Measurements from ENCODE around the gene PIR. TPM values are rescaled to one million over a fixed set of nuclear protein-coding genes. Genes with fewer than 3 reads are reported as not detected.
A peak's percentile ranks its signal among the peaks of the same experiment; 100 is the strongest.

PIR gene
- total RNA-seq (2021; ENCODE audit: unreplicated experiment) (27.5 TPM), Bru-seq, nascent RNA (percentile 64 among the genes with signal in this experiment), BruChase-seq, experiment 1, labeled RNA remaining after a 6-hour chase (percentile 46 among the genes with signal in this experiment), BruChase-seq, experiment 2, labeled RNA remaining after a 2-hour chase (percentile 48 among the genes with signal in this experiment)
- polyA plus RNA-seq (2012) = 11.0 and 14.0 TPM in 2 replicates
- long read RNA-seq, transcript PIR-201 (10 exons, 1,282 nt) = major isoform, 22 of 36 reads
- long read RNA-seq, partial matches to known transcripts = 2 of 36 reads
- long read RNA-seq, other reads (novel, unspliced or antisense) = 8 of 36 reads

DNA sequence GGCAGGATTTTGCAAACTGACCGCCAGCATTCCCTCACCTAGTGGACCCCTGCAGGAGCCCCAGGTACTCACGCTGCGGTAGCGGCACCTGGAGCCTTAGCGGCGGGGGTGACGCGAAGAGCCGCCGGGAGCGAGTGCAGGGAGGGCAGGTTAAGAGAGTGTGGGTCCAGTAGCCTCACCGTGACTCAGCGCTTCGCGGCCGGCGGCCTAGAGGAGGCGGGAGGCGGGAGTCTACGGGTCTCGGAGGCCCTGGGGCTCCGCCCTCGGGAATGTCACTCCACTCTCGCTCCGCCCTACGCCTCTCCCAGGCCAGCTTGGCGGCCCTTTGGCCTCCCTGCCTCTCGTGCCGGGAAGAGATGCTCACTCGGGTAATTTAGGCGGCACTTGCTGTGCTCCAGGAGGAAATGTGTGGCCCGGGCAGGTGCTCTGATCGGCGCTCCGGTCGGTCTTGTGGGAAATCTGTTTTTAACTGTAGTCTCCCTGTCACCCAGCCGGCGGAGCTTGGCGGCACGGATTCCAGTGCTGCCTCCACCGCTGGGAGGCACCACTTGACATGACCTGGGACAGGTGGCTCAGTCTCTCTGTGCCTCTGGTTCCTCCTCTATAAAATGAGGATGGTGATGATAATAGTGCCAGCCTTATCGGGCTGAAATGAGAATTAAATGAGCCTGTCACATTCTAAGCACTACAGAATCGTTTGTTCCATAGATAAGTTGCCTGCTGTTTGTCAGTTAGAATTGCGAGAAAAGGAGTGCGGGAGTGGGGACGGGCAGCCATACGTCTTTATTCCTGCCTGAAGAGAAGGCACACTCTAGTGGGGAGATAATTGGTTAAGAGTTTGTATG, at the start of gene PIR:
Gene PIR (minus strand): TSS at position 216 of the 845 bp plus-strand sequence. CDS start 2,076 bp downstream, outside the sequence.
- DNase-seq (ENCODE audit: low read depth, low spot score) (peak; percentile 68), ATAC-seq (peak; percentile 97)
- Histone ChIP-seq H3K9me3 (ENCODE audit: control insufficient read depth in 1 of 2, insufficient read depth in 1 of 2, low read depth in 1 of 2, low read length in 2 of 2) (no peaks in the 10 kb centered on the region), H3K27me3 (ENCODE audit: insufficient read depth, low read length) (no peaks in the 10 kb centered on the region), H3K4me1 (ENCODE audit: control insufficient read depth in 1 of 2, insufficient read depth in 2 of 2, low read length in 2 of 2) (peaks cover 3 to 15% of the 10 kb centered on the region in 2 experiments; a peak in 1 of 4 replicates), H3K36me3 (ENCODE audit: control insufficient read depth in 1 of 2, insufficient read depth in 2 of 2, low read length in 2 of 2) (peaks cover 0 to 4% of the 10 kb centered on the region in 2 experiments; a peak in 1 of 4 replicates), H3K9ac (ENCODE audit: low read length) (peak within 1 kb of the TSS; percentile 74), H3K79me2 (ENCODE audit: insufficient read depth, low read length) (no peaks in the 10 kb centered on the region), H4K20me1 (ENCODE audit: insufficient read depth) (no peaks in the 10 kb centered on the region), H3K4me3 (replicated peaks in 1 of 2; ENCODE audit: low read depth in 1 of 2, low read length in 2 of 2) (peak within 1 kb of the TSS; percentile 56 to 71), H2AFZ (ENCODE audit: low read depth, low read length, poor library complexity, severe bottlenecking) (no peak within 1 kb of the TSS), H3K4me2 (ENCODE audit: low read length) (peak within 1 kb of the TSS; percentile 85), H3K27ac (ENCODE audit: low read depth, low read length) (peak within 1 kb of the TSS; percentile 74), H3K9me2 (ENCODE audit: insufficient read depth) (no peaks in the 10 kb centered on the region)
- peak; percentile 36 to 55 (median 53); a peak in 5 of 6 replicates for TF ChIP-seq CTCF (IDR thresholded peaks at IDR 0.05 in 2 of 3, conservative IDR thresholded peaks at IDR 0.05 in 1 of 3; ENCODE audit: borderline replicate concordance in 1 of 3, insufficient read depth in 1 of 3, low read depth in 2 of 3, low read length in 2 of 3)
- TF ChIP-seq FOSL1 (IDR thresholded peaks at IDR 0.05; ENCODE audit: low read depth) = 0 out of 2 replicates have a peak, but pooled peaks have one; percentile 19
- TF ChIP-seq SP1 (IDR thresholded peaks at IDR 0.05; ENCODE audit: low read depth) = peak; percentile 15; the same call in 1 of the 2 replicates
- peak; percentile 24 for TF ChIP-seq TCF7L2 (IDR thresholded peaks at IDR 0.05; ENCODE audit: borderline replicate concordance, extremely low read depth, insufficient read depth, insufficient read length)
- no peak for TF ChIP-seq RAD21 (IDR thresholded peaks at IDR 0.05; ENCODE audit: low read depth)
- peak; percentile 69 for TF ChIP-seq POLR2AphosphoS5 (IDR thresholded peaks at IDR 0.05; ENCODE audit: low read depth, low read length)
- TF ChIP-seq, protein P1, sequence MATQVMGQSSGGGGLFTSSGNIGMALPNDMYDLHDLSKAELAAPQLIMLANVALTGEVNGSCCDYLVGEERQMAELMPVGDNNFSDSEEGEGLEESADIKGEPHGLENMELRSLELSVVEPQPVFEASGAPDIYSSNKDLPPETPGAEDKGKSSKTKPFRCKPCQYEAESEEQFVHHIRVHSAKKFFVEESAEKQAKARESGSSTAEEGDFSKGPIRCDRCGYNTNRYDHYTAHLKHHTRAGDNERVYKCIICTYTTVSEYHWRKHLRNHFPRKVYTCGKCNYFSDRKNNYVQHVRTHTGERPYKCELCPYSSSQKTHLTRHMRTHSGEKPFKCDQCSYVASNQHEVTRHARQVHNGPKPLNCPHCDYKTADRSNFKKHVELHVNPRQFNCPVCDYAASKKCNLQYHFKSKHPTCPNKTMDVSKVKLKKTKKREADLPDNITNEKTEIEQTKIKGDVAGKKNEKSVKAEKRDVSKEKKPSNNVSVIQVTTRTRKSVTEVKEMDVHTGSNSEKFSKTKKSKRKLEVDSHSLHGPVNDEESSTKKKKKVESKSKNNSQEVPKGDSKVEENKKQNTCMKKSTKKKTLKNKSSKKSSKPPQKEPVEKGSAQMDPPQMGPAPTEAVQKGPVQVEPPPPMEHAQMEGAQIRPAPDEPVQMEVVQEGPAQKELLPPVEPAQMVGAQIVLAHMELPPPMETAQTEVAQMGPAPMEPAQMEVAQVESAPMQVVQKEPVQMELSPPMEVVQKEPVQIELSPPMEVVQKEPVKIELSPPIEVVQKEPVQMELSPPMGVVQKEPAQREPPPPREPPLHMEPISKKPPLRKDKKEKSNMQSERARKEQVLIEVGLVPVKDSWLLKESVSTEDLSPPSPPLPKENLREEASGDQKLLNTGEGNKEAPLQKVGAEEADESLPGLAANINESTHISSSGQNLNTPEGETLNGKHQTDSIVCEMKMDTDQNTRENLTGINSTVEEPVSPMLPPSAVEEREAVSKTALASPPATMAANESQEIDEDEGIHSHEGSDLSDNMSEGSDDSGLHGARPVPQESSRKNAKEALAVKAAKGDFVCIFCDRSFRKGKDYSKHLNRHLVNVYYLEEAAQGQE (IDR thresholded peaks at IDR 0.05; ENCODE audit: low read depth) = no peak
- no peak for TF ChIP-seq ELF1 (IDR thresholded peaks at IDR 0.05; ENCODE audit: borderline replicate concordance, low read depth)
- TF ChIP-seq, protein P2, sequence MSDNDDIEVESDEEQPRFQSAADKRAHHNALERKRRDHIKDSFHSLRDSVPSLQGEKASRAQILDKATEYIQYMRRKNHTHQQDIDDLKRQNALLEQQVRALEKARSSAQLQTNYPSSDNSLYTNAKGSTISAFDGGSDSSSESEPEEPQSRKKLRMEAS (IDR thresholded peaks at IDR 0.05) = peak; percentile 55
- no TSS peak for BruUV-seq (replicated peaks)
- intact Hi-C loops (cut with micrococcal nuclease) = loop anchor here (5.0 to 10.0 kb wide), 2 partner anchors 151 to 179 kb away; no protein-coding TSS in a partner anchor
- POLR2A ChIA-PET = no interaction called here
- CTCF ChIA-PET = interaction anchor here (0.7 to 1.2 kb wide), 3 partner anchors 8 to 144 kb away, joined by 3 to 9 read pairs (median 4); no protein-coding TSS in a partner anchor
- RAD21 ChIA-PET (ENCODE audit: low non-redundant PET in 1 of 2, low total read pairs in 2 of 2, uncharacterized antibody in 2 of 2, unreplicated experiment in 2 of 2) = no interaction called here

Data from HCT116 (cell line).